Kidney (tissue), 14 donors: Measurements from ENCODE around the gene AP2A2. TPM values are rescaled to one million over a fixed set of nuclear protein-coding genes. Genes with fewer than 3 reads are reported as not detected.
A peak's percentile ranks its signal among the peaks of the same experiment; 100 is the strongest.

Experiments
- DNase-seq, 5 donors: peaks; one replicate each; pipeline ENCODE4 v3.0.0-alpha.2; 2013 to 2020
- FAIRE-seq: peaks from 2 replicates; lab custom pipeline; 2012; peaks lifted over from hg19 to GRCh38; lab: Jason Lieb, UNC
- H3K27ac ChIP-seq, 2 donors: one replicate each; pipeline ENCODE4 v1.7.0; 2013; ENCODE audit warnings: low read depth in 2 of 2, low read length in 2 of 2, inconsistent platforms in 1 of 2
- H3K27me3 ChIP-seq: one replicate; pipeline ENCODE4 v1.7.1; 2013; ENCODE audit warnings: low read length, inconsistent platforms; ENCODE audit not compliant: control insufficient read depth, insufficient read depth
- H3K36me3 ChIP-seq, 3 donors: one replicate each; pipeline versions ENCODE4 v1.7.0 to v1.7.1; 2013; ENCODE audit warnings: low read length in 3 of 3, control low read depth in 1 of 3, inconsistent platforms in 1 of 3; ENCODE audit not compliant: insufficient read depth in 3 of 3, control insufficient read depth in 2 of 3
- H3K4me1 ChIP-seq, 3 donors: one replicate each; pipeline versions ENCODE4 v1.7.0 to v1.7.1; 2013; ENCODE audit warnings: low read length in 3 of 3, inconsistent platforms in 1 of 3, low read depth in 1 of 3; ENCODE audit not compliant: control insufficient read depth in 2 of 3, insufficient read depth in 2 of 3
- H3K4me3 ChIP-seq, 3 donors: one replicate each; pipeline versions ENCODE4 v1.7.0 to v1.8.1; 2013; ENCODE audit warnings: low read length in 3 of 3, control low read depth in 1 of 3, inconsistent platforms in 1 of 3
- H3K9ac ChIP-seq, 3 donors: one replicate each; pipeline versions ENCODE4 v1.7.0 to v1.7.1; 2013; ENCODE audit warnings: low read length in 3 of 3, control low read depth in 1 of 3, inconsistent platforms in 1 of 3
- H3K9me3 ChIP-seq, 3 donors: one replicate each; pipeline versions ENCODE4 v1.7.0 to v1.7.1; 2013; ENCODE audit warnings: low read length in 3 of 3, control low read depth in 1 of 3, inconsistent platforms in 1 of 3; ENCODE audit not compliant: control insufficient read depth in 2 of 3, insufficient read depth in 1 of 3
- intact Hi-C: fragments of 100-400 bp; cut with DNase I; formaldehyde crosslinking; loops from one replicate; pipeline ENCODE4 v1.11.1; 2022
- polyA plus RNA-seq: library from polyadenylated mRNA; stranded (reverse); fragments of 350-450 nt; fragmentation: Illumina TruSeq; extraction: RNeasy Lipid Tissue Mini Kit (QIAGEN cat#74804); gene quantifications from one replicate; pipeline ENCODE4 v1.2.3, GENCODE V29; 2014; ENCODE audit warnings: low read depth, low replicate concordance; ENCODE audit not compliant: insufficient read depth
- total RNA-seq: library from RNA; stranded (reverse); fragmentation: NEBNext Ultra II Directional; extraction: Animal tissue kit (Norgen Biotek cat#: 25700); gene quantifications from one replicate; pipeline ENCODE4 v1.2.1, GENCODE V29; 2021
- TF ChIP-seq, protein P1 (sequence below): IDR thresholded peaks from 3 replicates; pipeline ENCODE4 v1.5.1; 2012; ENCODE audit warnings: mild to moderate bottlenecking, moderate library complexity, borderline replicate concordance; ENCODE audit not compliant: insufficient read depth; ENCODE audit errors: extremely low read depth
- donor health status: control.
- donor health status: control.
- donor health status: control.
- donor health status: control.
- donor health status: control.
- donor health status: DM: yes; HTN: yes; CAD: no.
- donor health status: Normal renal cell carcinoma (clear cell type).

Gene AP2A2
- total and polyA plus RNA-seq, 2 donors from 2014 or later = 76.5 to 144 TPM

- peak overlapping the region in 1 of 2 donors; percentile 29 for H3K27ac ChIP-seq
- H3K36me3 ChIP-seq = no peaks in the 10 kb centered on the region
- no peaks in the 10 kb centered on the region for H3K27me3 ChIP-seq
- no peak overlapping the region for H3K9ac ChIP-seq
- intact Hi-C loops = no loop called here
- peak overlapping the region in 1 of 3 donors; percentile 27 for H3K4me3 ChIP-seq
- FAIRE-seq (no peak), DNase-seq (no peak)
- H3K9me3 ChIP-seq = no peaks in the 10 kb centered on the region
- TF ChIP-seq, protein P1, sequence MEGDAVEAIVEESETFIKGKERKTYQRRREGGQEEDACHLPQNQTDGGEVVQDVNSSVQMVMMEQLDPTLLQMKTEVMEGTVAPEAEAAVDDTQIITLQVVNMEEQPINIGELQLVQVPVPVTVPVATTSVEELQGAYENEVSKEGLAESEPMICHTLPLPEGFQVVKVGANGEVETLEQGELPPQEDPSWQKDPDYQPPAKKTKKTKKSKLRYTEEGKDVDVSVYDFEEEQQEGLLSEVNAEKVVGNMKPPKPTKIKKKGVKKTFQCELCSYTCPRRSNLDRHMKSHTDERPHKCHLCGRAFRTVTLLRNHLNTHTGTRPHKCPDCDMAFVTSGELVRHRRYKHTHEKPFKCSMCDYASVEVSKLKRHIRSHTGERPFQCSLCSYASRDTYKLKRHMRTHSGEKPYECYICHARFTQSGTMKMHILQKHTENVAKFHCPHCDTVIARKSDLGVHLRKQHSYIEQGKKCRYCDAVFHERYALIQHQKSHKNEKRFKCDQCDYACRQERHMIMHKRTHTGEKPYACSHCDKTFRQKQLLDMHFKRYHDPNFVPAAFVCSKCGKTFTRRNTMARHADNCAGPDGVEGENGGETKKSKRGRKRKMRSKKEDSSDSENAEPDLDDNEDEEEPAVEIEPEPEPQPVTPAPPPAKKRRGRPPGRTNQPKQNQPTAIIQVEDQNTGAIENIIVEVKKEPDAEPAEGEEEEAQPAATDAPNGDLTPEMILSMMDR = no peak
- peaks cover 0 to 41% (median 38%) of the 10 kb centered on the region in 3 donors for H3K4me1 ChIP-seq
Observed at GRCh38 chr11:927871-928270, 2.2 kb downstream of the AP2A2 start.

DNA sequence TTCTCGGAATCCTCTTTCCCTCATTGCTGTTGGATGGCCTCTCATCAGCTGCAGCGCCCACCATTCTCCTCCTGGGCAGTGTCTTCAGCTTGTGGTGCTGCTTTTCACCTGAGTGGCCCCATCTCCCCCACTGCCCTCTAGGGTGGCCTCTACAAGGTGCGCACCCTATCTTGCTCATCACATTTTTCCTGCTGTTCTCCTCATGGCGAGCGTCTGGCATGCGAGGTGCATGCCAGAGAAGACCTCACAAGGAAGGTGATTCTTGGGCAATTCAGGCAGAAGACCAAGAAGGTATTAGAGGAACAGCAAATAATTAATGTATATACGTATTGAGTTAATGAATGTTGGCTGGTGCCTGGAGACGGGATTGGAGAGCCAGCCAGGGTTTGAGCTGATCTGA is 3.1 kb downstream of the AP2A2 start:
- Histone ChIP-seq H3K27me3 (no peaks in the 10 kb centered on the region), H3K9ac (peak overlapping the region in 1 of 3 donors; percentile 16)
- no peak for FAIRE-seq

GRCh38 chr11:929405-929804 is 3.7 kb downstream of the AP2A2 start:
- Histone ChIP-seq H3K9me3 (no peaks in the 10 kb centered on the region), H3K4me1 (peaks cover 0 to 53% (median 50%) of the 10 kb centered on the region in 3 donors), H3K27ac (peak overlapping the region in 1 of 2 donors; percentile 47), H3K9ac (no peak overlapping the region), H3K36me3 (no peaks in the 10 kb centered on the region), H3K4me3 (no peak overlapping the region), H3K27me3 (no peaks in the 10 kb centered on the region)
- FAIRE-seq = no peak
- TF ChIP-seq, protein P1 = no peak
- intact Hi-C loops = no loop called here
- DNase-seq = no peak

More for the DNA sequence above, 3.1 kb downstream of the AP2A2 start:
- TF ChIP-seq, protein P1 = no peak
- Histone ChIP-seq H3K9me3 (no peaks in the 10 kb centered on the region), H3K36me3 (no peaks in the 10 kb centered on the region), H3K4me1 (peaks cover 0 to 49% (median 47%) of the 10 kb centered on the region in 3 donors), H3K27ac (peak overlapping the region in 1 of 2 donors; percentile 47), H3K4me3 (peak overlapping the region in 1 of 3 donors; percentile 27)
- intact Hi-C loops = no loop called here
- DNase-seq = no peak

DNA sequence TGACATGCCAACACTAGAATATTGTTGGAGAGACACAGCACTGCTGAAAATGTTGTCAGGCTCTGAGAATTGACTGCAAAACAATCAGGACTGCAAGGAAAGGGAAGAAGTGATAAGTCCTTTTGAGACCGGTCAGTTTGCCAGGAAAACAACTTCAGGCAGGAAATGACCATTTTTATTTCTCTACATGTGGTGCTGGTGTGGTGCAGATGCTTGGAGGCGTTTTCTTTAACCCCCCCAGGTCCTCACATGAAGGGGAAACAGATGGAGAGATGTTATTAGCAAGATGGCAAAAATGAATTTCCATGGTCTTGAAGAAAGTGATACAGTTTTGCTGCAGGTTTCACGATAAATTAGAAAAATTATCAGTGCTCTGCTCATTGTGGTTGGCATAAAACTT is 5.7 kb downstream of the AP2A2 start:
- Histone ChIP-seq H3K4me3 (no peak overlapping the region), H3K27ac (no peak overlapping the region), H3K9ac (no peak overlapping the region), H3K9me3 (no peaks in the 10 kb centered on the region), H3K27me3 (no peaks in the 10 kb centered on the region), H3K4me1 (peaks cover 0 to 56% (median 54%) of the 10 kb centered on the region in 3 donors), H3K36me3 (no peaks in the 10 kb centered on the region)
- DNase-seq (peak in 1 of 5 donors; percentile 2), FAIRE-seq (no peak)
- intact Hi-C loops = no loop called here
- TF ChIP-seq, protein P1 = no peak
